ENCODE results near the gene FBH1.
"Not testable (repeated sequence)": the region's sequence is repeated elsewhere in the genome, so short reads cannot be mapped to it uniquely, and the experiment has no call there.

FBH1 gene

GRCh38 chr10:5938291-5938690, 48.2 kb downstream of the FBH1 start:
- in situ Hi-C loops (cut with MboI; ENCODE audit: low sequenced_read_pairs) = no loop called here

- in situ Hi-C loops (cut with MboI; ENCODE audit: low sequenced_read_pairs) = no loop called here
Observed at GRCh38 chr10:5940807-5941218, 50.8 kb downstream of the FBH1 start.

- in situ Hi-C loops (cut with MboI; ENCODE audit: low sequenced_read_pairs) = no loop called here
Observed at GRCh38 chr10:5941579-5941978, 51.5 kb downstream of the FBH1 start.

GRCh38 chr10:5942001-5942400, 52.0 kb downstream of the FBH1 start:
- in situ Hi-C loops (cut with MboI; ENCODE audit: low sequenced_read_pairs) = no loop called here

GRCh38 chr10:5942474-5942873, 52.4 kb downstream of the FBH1 start:
- in situ Hi-C loops (cut with MboI; ENCODE audit: low sequenced_read_pairs) = no loop called here

- in situ Hi-C loops (cut with MboI; ENCODE audit: low sequenced_read_pairs) = no loop called here
Observed at GRCh38 chr10:5943536-5943935, 53.5 kb downstream of the FBH1 start.

GRCh38 chr10:5944389-5945189, 54.5 kb downstream of the FBH1 start:
- in situ Hi-C loops (cut with MboI; ENCODE audit: low sequenced_read_pairs) = no loop called here

- in situ Hi-C loops (cut with MboI; ENCODE audit: low sequenced_read_pairs) = no loop called here
Observed at GRCh38 chr10:5945190-5945509, 55.1 kb downstream of the FBH1 start.

- in situ Hi-C loops (cut with MboI; ENCODE audit: low sequenced_read_pairs) = no loop called here
Observed at GRCh38 chr10:5945561-5946418, 55.7 kb downstream of the FBH1 start.

GRCh38 chr10:5946419-5946775, 56.4 kb downstream of the FBH1 start:
- in situ Hi-C loops (cut with MboI; ENCODE audit: low sequenced_read_pairs) = not testable (repeated sequence)

GRCh38 chr10:5946786-5947185, 56.7 kb downstream of the FBH1 start:
- in situ Hi-C loops (cut with MboI; ENCODE audit: low sequenced_read_pairs) = no loop called here

GRCh38 chr10:5947471-5948207, 57.6 kb downstream of the FBH1 start:
- in situ Hi-C loops (cut with MboI; ENCODE audit: low sequenced_read_pairs) = no loop called here

GRCh38 chr10:5948208-5948585, 58.2 kb downstream of the FBH1 start:
- in situ Hi-C loops (cut with MboI; ENCODE audit: low sequenced_read_pairs) = no loop called here

- in situ Hi-C loops (cut with MboI; ENCODE audit: low sequenced_read_pairs) = no loop called here
Observed at GRCh38 chr10:5949009-5949759, 59.1 kb downstream of the FBH1 start.

- in situ Hi-C loops (cut with MboI; ENCODE audit: low sequenced_read_pairs) = no loop called here
Observed at GRCh38 chr10:5951167-5951711, 61.2 kb downstream of the FBH1 start.

GRCh38 chr10:5951721-5952407, 61.8 kb downstream of the FBH1 start:
- in situ Hi-C loops (cut with MboI; ENCODE audit: low sequenced_read_pairs) = no loop called here

GRCh38 chr10:5952731-5953385, 62.8 kb downstream of the FBH1 start:
- in situ Hi-C loops (cut with MboI; ENCODE audit: low sequenced_read_pairs) = no loop called here

- in situ Hi-C loops (cut with MboI; ENCODE audit: low sequenced_read_pairs) = no loop called here
Observed at GRCh38 chr10:5953676-5954075, 63.6 kb downstream of the FBH1 start.

GRCh38 chr10:5956146-5956936, 66.3 kb downstream of the FBH1 start:
- in situ Hi-C loops (cut with MboI; ENCODE audit: low sequenced_read_pairs) = no loop called here
